AG04450 (cell line): Measurements from ENCODE around the gene SYMPK. TPM values are rescaled to one million over a fixed set of nuclear protein-coding genes. Genes with fewer than 3 reads are reported as not detected.

ENCODE experiments used
- CTCF ChIA-PET: fragments of 300-600, 350-600 bp; formaldehyde crosslinking; extraction: SDS; loops from one replicate; lab custom pipeline; 2022; ENCODE audit warnings: antibody characterized with exemption, inconsistent platforms; lab: Charles Lee
- POLR2A ChIA-PET: fragments of 350-600 bp; formaldehyde crosslinking; extraction: SDS; loops from one replicate; lab custom pipeline; 2021; ENCODE audit warnings: antibody characterized with exemption, inconsistent platforms; lab: Yijun Ruan, JAX
- DNase-seq: peaks from one replicate; pipeline ENCODE4 v3.0.0-alpha.2; 2011; ENCODE audit warnings: low read depth, low spot score
- H3K27ac ChIP-seq: one replicate; pipeline ENCODE4 v1.5.1; 2012; ENCODE audit warnings: low read depth, low read length, control low read depth
- H3K27me3 ChIP-seq: one replicate; pipeline ENCODE4 v1.6.0; 2012; ENCODE audit warnings: low read length; ENCODE audit not compliant: control insufficient read depth, insufficient read depth
- H3K4me3 ChIP-seq: 2 replicates; pipeline ENCODE4 v1.5.1; 2011; ENCODE audit warnings: mild to moderate bottlenecking, low read depth, low read length, control low read depth
- H3K9me3 ChIP-seq: 2 replicates; pipeline ENCODE4 v1.5.1; 2012; ENCODE audit warnings: low read length; ENCODE audit not compliant: control insufficient read depth, insufficient read depth
- polyA plus RNA-seq: library from polyadenylated mRNA; depleted of rRNA; stranded (reverse); fragments of >200 nt; gene quantifications from 2 replicates; pipeline ENCODE4 v1.2.3, GENCODE V29; 2011
- TF ChIP-seq, protein P1 (sequence below): IDR thresholded peaks from 2 replicates; pipeline ENCODE4 v1.5.1; 2011; ENCODE audit warnings: low read depth, low read length, control low read depth, inconsistent platforms

SYMPK gene
- polyA plus RNA-seq, 1 experiment, result 63.1 TPM

DNA sequence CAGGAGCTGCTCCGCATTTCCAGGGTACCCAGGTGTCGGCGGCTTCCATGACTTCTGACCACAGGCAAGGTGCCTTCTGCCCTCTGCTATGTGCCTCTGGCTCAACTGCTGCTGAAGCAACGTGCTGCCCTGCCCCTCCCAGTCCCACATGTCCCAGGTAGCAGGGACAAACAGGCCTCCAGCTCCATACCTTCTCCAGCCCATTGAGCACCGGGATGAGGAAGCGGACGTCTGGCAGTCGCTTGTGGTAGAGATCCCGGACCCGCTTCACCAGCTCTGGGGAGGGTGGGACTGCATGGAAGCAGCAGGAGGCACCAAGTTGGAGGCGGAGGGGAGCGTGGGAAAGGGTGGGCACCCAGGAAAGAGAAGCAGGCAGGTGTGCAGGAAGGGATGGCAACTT, 39.8 kb downstream of the SYMPK start:
- no peaks in the 10 kb centered on the region for H3K27me3 ChIP-seq
- TF ChIP-seq, protein P1, sequence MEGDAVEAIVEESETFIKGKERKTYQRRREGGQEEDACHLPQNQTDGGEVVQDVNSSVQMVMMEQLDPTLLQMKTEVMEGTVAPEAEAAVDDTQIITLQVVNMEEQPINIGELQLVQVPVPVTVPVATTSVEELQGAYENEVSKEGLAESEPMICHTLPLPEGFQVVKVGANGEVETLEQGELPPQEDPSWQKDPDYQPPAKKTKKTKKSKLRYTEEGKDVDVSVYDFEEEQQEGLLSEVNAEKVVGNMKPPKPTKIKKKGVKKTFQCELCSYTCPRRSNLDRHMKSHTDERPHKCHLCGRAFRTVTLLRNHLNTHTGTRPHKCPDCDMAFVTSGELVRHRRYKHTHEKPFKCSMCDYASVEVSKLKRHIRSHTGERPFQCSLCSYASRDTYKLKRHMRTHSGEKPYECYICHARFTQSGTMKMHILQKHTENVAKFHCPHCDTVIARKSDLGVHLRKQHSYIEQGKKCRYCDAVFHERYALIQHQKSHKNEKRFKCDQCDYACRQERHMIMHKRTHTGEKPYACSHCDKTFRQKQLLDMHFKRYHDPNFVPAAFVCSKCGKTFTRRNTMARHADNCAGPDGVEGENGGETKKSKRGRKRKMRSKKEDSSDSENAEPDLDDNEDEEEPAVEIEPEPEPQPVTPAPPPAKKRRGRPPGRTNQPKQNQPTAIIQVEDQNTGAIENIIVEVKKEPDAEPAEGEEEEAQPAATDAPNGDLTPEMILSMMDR, result no peak
- ChIA-PET CTCF (interaction anchor here (0.6 kb wide), 1 partner anchor 72 kb away, joined by 3 read pairs; no protein-coding TSS in a partner anchor), POLR2A (interaction anchor here (0.5 kb wide), 1 partner anchor 45 kb away, joined by 7 read pairs; no protein-coding TSS in a partner anchor)
- no peak overlapping the region for H3K27ac ChIP-seq
- H3K9me3 ChIP-seq, result no peaks in the 10 kb centered on the region; the same call in 1 of the 2 replicates
- no peak overlapping the region for H3K4me3 ChIP-seq
- no peak for DNase-seq

DNA sequence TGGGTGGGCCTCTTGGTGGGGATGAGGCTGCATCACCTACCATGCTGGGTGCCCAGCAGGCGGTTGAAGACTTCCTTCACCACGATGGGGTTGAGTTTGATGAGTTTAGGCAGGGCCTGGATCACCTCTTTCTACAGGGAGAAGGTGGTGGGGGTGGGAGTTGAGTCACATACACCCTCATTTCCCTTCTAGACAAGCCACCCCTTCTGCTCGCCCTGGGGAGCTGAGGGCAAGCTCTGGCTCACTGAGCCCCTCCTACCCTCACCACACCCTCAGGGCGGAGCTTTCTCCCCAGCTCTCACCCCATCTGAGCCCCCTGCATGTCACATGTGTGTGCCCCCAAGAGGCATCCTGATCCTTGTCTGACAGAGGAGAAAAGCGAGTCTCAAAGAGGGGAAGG, 40.2 kb downstream of the SYMPK start:
- H3K27ac ChIP-seq, result no peak overlapping the region
- H3K9me3 ChIP-seq, result no peaks in the 10 kb centered on the region; the same call in 1 of the 2 replicates
- H3K4me3 ChIP-seq, result no peak overlapping the region
- no peak for DNase-seq
- TF ChIP-seq, protein P1, result no peak
- ChIA-PET CTCF (no interaction called here), POLR2A (no interaction called here)
- no peaks in the 10 kb centered on the region for H3K27me3 ChIP-seq

DNA sequence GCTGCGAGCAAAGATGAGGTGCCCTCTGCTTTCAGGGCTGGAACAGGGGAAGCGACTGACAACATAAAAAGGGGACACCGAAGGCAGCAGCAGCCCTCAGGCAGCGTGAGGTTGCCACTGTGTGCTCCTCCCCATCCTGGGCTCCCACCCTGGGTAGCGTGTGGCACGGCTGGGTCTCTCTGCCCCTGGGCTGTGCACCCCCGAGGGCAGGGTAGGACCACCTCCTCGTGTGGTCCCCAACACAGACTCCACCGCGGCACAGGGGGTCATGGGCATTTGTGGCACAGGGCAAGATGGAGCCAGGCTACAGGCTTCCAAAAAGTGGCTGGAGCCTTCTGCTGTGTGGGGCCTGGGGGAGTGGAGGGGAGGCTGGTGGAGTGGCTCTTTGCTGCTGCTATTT, 41.4 kb downstream of the SYMPK start:
- TF ChIP-seq, protein P1, result no peak
- no peak for DNase-seq
- Histone ChIP-seq H3K27me3 (no peaks in the 10 kb centered on the region), H3K27ac (no peak overlapping the region), H3K9me3 (no peaks in the 10 kb centered on the region; the same call in 1 of the 2 replicates), H3K4me3 (no peak overlapping the region)
- ChIA-PET POLR2A (interaction anchor here (1.3 kb wide), 1 partner anchor 52 kb away, joined by 3 read pairs; the partner anchor contains the start of gene SIX5), CTCF (no interaction called here)

DNA sequence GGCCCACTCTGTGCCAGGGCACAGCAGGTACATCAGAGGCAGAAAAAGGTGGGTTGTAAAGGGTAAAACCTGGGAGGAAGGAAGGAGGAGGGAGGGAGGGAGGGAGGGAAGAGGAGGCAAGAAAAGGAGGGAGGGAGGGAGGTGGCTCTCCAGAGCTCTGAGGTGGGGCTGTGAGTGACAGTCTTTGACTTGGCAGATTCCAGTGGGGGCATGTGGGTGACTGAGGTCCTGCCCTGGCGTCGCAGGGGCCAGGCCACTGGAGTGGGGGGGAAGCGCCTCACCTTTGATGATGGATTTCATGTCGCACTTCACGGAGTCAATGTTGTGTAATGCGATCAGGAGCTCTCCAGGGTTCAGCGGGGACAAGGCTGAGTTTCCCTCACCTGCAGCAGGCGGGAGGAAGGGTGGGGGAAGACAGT, 41.8 kb downstream of the SYMPK start:
- Histone ChIP-seq H3K4me3 (no peak overlapping the region), H3K27me3 (no peaks in the 10 kb centered on the region), H3K27ac (no peak overlapping the region), H3K9me3 (no peaks in the 10 kb centered on the region; the same call in 1 of the 2 replicates)
- ChIA-PET CTCF (no interaction called here), POLR2A (interaction anchor here (1.3 kb wide), 1 partner anchor 52 kb away, joined by 3 read pairs; the partner anchor contains the start of gene SIX5)
- TF ChIP-seq, protein P1, result no peak
- no peak for DNase-seq

DNA sequence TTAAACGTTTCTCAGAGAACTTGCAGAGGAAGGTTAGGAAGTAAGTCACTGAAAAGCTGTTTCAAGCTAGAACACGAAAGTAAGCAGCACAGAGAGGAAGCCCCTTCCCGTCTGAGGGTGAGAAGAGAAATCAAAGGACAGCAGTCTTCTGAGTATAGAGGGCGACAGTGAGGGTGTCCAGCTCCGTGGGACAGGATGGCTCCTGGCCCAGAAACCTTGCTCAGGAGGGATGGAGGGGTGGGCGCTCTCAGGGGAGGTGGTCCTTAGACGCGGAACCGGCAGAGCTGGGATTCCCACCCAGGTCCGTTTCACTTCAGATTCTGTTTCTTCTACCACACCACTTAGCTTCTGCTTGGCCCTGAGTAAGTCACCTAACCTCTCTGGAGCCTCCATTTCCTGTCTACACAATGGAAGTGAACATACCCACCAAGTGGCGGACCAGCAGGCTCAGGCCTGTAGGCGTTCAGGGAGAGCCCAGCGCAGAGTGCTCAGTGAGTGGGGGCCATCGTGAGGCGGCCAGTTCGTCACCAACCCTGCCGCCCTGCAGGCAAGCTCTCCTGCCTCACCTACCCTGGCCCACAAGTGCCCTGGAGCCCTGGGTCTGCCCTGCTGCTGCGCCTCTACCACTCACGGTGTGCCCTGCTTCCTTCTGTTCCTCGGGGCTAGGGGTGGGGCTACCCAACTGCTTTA, 42.4 kb downstream of the SYMPK start:
- TF ChIP-seq, protein P1, result no peak
- no peak for DNase-seq

More for the DNA sequence above, 42.4 kb downstream of the SYMPK start:
- no peak overlapping the region for H3K27ac ChIP-seq
- POLR2A ChIA-PET, result interaction anchor here (0.7 kb wide), 1 partner anchor 51 kb away, joined by 6 read pairs; no protein-coding TSS in a partner anchor
- H3K9me3 ChIP-seq, result no peaks in the 10 kb centered on the region; the same call in 1 of the 2 replicates
- H3K27me3 ChIP-seq, result no peaks in the 10 kb centered on the region
- CTCF ChIA-PET, result no interaction called here
- H3K4me3 ChIP-seq, result no peak overlapping the region
